MM.1S (cell line): ENCODE data around the gene CTU1.

Experiments used
- EZH2 ChIP-seq: fragments of 300-600 bp; sonication (generic); optimal IDR thresholded peaks from 2 replicates; pipeline ENCODE3; 2017; ENCODE audit warnings: low read depth, mild to moderate bottlenecking, antibody characterized with exemption, low read length, mixed read lengths
- TF ChIP-seq, protein P1 (sequence below): fragments of 300-600 bp; sonication (generic); IDR thresholded peaks from 2 replicates; pipeline ENCODE4 v1.5.1; 2016; ENCODE audit warnings: antibody characterized with exemption, low read length, mixed read lengths

DNA sequence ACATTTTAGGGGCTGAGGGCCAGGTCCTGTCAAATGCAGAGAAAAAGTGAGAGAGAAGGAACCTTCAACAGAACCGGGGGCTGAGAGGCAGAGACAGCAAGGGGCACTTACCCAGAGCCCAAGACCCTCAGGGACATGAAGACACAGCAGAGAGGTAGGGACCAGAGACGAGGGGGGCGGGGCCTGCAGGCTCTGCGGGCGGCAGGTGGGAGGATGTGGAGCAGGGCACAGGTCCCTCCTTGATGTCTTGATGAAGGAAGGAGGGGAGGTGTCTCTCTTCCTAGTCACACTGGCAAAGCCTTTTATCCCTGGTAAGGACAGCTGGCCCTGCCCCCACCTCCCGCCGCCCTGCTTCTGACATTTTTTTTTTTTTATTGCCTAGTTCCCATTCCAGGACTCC is 25.6 kb downstream of the CTU1 start, which contains the start of gene KLK14:
- TF ChIP-seq, protein P1, sequence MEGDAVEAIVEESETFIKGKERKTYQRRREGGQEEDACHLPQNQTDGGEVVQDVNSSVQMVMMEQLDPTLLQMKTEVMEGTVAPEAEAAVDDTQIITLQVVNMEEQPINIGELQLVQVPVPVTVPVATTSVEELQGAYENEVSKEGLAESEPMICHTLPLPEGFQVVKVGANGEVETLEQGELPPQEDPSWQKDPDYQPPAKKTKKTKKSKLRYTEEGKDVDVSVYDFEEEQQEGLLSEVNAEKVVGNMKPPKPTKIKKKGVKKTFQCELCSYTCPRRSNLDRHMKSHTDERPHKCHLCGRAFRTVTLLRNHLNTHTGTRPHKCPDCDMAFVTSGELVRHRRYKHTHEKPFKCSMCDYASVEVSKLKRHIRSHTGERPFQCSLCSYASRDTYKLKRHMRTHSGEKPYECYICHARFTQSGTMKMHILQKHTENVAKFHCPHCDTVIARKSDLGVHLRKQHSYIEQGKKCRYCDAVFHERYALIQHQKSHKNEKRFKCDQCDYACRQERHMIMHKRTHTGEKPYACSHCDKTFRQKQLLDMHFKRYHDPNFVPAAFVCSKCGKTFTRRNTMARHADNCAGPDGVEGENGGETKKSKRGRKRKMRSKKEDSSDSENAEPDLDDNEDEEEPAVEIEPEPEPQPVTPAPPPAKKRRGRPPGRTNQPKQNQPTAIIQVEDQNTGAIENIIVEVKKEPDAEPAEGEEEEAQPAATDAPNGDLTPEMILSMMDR: no peak
- TF ChIP-seq EZH2: no peak
